ENCODE results near the gene STBD1.

DNA sequence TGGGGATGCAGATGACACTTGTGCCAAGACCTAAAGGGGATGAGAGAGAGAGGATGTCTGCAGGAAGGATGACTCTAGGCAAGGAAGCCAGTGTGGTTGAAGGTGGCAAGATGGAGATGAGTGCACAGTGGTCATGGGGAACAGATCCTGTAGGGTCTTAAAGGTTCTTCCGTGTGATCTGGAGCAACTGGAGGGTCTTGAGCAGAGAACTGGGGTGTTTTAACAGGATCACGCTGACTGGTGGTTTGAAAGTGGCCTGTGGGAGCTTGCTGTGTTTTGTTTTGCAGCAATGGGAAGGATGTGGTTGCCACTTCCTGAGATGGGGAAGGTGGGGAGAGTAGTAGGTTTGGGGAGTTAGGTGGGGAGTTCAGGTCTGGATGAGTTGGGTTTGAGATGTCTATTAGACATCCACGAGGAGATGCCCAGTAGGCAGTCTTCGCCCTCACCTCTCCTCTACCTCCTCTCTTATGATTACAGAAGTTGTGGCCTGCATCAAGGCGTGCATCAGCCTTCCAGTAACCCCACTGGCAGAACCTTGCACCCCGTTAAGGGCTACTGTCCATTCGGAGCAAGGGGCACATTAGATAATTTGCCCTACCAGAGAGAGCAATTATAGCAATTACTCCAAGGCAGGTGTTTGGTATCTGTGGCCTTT is 1.4 kb upstream of the STBD1 start:
- TF ChIP-seq, protein P1, sequence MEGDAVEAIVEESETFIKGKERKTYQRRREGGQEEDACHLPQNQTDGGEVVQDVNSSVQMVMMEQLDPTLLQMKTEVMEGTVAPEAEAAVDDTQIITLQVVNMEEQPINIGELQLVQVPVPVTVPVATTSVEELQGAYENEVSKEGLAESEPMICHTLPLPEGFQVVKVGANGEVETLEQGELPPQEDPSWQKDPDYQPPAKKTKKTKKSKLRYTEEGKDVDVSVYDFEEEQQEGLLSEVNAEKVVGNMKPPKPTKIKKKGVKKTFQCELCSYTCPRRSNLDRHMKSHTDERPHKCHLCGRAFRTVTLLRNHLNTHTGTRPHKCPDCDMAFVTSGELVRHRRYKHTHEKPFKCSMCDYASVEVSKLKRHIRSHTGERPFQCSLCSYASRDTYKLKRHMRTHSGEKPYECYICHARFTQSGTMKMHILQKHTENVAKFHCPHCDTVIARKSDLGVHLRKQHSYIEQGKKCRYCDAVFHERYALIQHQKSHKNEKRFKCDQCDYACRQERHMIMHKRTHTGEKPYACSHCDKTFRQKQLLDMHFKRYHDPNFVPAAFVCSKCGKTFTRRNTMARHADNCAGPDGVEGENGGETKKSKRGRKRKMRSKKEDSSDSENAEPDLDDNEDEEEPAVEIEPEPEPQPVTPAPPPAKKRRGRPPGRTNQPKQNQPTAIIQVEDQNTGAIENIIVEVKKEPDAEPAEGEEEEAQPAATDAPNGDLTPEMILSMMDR (IDR thresholded peaks at IDR 0.05): no peak
- no peak for TF ChIP-seq POLR2AphosphoS5 (IDR thresholded peaks at IDR 0.05)
